Parathyroid adenoma (tissue), 2 donors: ENCODE measurements around the gene TAAR2.
"Not testable (repeated sequence)": the region's sequence is repeated elsewhere in the genome, so short reads cannot be mapped to it uniquely, and the experiment has no call there.

ENCODE experiments used
- H2AFZ ChIP-seq: fragments of 300-600 bp; sonication (generic); one replicate; pipeline ENCODE4 v1.7.0; 2017; ENCODE audit warnings: antibody characterized with exemption, mild to moderate bottlenecking
- H3K27ac ChIP-seq: fragments of 300-600 bp; sonication (generic); one replicate; pipeline ENCODE4 v1.7.0; 2017
- H3K27me3 ChIP-seq: fragments of 300-600 bp; sonication (generic); one replicate; pipeline ENCODE4 v1.7.0; 2017; ENCODE audit warnings: low read length; ENCODE audit not compliant: control insufficient read depth, insufficient read depth
- H3K36me3 ChIP-seq: fragments of 300-600 bp; sonication (generic); one replicate; pipeline ENCODE4 v1.7.0; 2017; ENCODE audit warnings: low read length; ENCODE audit not compliant: control insufficient read depth, insufficient read depth
- H3K4me1 ChIP-seq: fragments of 300-600 bp; sonication (generic); one replicate; pipeline ENCODE4 v1.7.0; 2017; ENCODE audit warnings: control low read depth
- H3K4me2 ChIP-seq: fragments of 300-600 bp; sonication (generic); one replicate; pipeline ENCODE4 v1.7.0; 2017; ENCODE audit warnings: low read length
- H3K4me3 ChIP-seq: fragments of 300-600 bp; sonication (generic); one replicate; pipeline ENCODE4 v1.7.0; 2017; ENCODE audit warnings: low read depth, low read length
- H3K79me2 ChIP-seq: fragments of 300-600 bp; sonication (generic); one replicate; pipeline ENCODE4 v1.7.0; 2017; ENCODE audit warnings: control low read depth
- H3K9ac ChIP-seq: fragments of 300-600 bp; sonication (generic); one replicate; pipeline ENCODE4 v1.7.0; 2017; ENCODE audit warnings: mild to moderate bottlenecking
- H3K9me3 ChIP-seq: fragments of 300-600 bp; sonication (generic); one replicate; pipeline ENCODE4 v1.7.0; 2017; ENCODE audit warnings: low read length; ENCODE audit not compliant: control insufficient read depth
- CTCF ChIP-seq: fragments of 300-600 bp; sonication (generic); IDR thresholded peaks from one replicate; pipeline ENCODE4 v1.7.0; 2017; ENCODE audit warnings: antibody characterized with exemption, mild to moderate bottlenecking
- donor health status: primary hyperparathyroidism.

TAAR2 gene

GRCh38 chr6:132635288-132635687 lies 11.2 kb upstream of the TAAR2 start:
- not testable (repeated sequence) for H3K36me3 ChIP-seq, H3K79me2 ChIP-seq, H3K9me3 ChIP-seq, H3K9ac ChIP-seq, H3K4me2 ChIP-seq, H3K4me1 ChIP-seq, H2AFZ ChIP-seq, H3K27ac ChIP-seq, H3K27me3 ChIP-seq, H3K4me3 ChIP-seq

- no peak for TF ChIP-seq CTCF
- Histone ChIP-seq H3K4me3 (no peak overlapping the region), H3K27ac (no peak overlapping the region), H2AFZ (no peak overlapping the region), H3K4me2 (no peak overlapping the region), H3K9me3 (no peaks in the 10 kb centered on the region), H3K79me2 (no peaks in the 10 kb centered on the region), H3K9ac (no peak overlapping the region), H3K4me1 (no peaks in the 10 kb centered on the region), H3K36me3 (no peaks in the 10 kb centered on the region), H3K27me3 (no peaks in the 10 kb centered on the region)
Observed at GRCh38 chr6:132634796-132635195, 10.7 kb upstream of the TAAR2 start.

DNA sequence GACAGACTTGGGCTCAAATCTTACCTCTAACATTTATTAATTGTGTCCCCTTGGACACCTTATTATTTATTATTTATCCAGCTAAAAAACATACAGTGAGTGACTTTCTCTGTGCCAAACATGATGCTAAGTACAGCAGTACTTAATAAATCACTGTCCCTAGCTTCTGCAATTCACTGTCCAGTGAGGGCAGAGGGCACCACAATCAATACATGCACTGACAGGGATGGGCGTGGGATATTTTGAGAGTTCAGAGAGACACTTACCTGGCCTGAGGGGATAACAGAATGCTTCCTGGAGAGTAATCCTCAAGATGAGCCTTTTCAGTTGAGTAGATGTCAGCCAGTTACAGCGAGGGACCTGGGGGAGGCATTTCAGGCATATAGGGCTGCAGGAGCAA lies 9.3 kb upstream of the TAAR2 start:
- Histone ChIP-seq H3K4me3 (no peak overlapping the region), H3K79me2 (no peaks in the 10 kb centered on the region), H3K4me1 (no peaks in the 10 kb centered on the region), H3K27me3 (no peaks in the 10 kb centered on the region), H3K9ac (no peak overlapping the region), H3K27ac (no peak overlapping the region), H3K9me3 (no peaks in the 10 kb centered on the region), H3K4me2 (no peak overlapping the region), H3K36me3 (no peaks in the 10 kb centered on the region), H2AFZ (no peak overlapping the region)
- TF ChIP-seq CTCF, result no peak

DNA sequence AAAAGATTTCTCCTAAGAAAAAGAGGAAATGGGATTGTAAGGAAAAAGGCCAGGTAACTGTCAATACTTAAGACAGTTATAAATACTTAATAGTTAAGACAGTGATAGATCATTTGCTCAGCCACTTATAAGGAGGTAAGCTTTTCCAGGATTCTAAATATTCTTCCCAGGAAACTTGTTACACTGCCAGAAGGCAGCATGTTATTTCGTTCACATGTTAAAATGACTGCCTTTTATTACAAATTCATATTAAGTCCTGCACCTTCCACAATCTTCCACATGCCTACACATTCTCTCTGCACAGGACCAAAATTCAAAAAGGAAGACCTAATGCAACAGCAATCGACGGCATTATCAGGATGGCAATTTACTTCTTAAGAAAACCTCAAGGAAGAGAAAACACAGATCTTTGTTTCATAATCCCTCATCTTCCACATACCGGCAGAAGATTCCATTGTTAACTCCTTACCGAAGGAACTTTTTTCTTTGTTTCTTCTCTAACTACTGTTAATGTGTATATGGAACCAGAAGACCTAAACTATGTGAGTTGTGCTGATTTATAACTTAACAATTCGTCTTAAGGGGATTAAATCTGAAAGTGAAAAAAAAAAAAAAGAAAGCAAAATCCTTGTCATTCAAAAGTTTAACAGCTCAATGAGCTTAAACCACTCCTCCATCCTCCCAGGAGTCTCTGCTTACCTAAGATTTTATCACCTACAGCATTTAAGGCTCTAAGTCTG lies 799 bp downstream of the TAAR2 start:
- H2AFZ ChIP-seq, result no peak overlapping the region
- no peaks in the 10 kb centered on the region for H3K27me3 ChIP-seq
- no peaks in the 10 kb centered on the region for H3K36me3 ChIP-seq
- TF ChIP-seq CTCF, result no peak
- no peaks in the 10 kb centered on the region for H3K4me1 ChIP-seq
- H3K9ac ChIP-seq, result no peak overlapping the region
- no peak overlapping the region for H3K27ac ChIP-seq
- H3K9me3 ChIP-seq, result no peaks in the 10 kb centered on the region
- H3K4me3 ChIP-seq, result no peak overlapping the region
- no peaks in the 10 kb centered on the region for H3K79me2 ChIP-seq
- H3K4me2 ChIP-seq, result no peak overlapping the region

DNA sequence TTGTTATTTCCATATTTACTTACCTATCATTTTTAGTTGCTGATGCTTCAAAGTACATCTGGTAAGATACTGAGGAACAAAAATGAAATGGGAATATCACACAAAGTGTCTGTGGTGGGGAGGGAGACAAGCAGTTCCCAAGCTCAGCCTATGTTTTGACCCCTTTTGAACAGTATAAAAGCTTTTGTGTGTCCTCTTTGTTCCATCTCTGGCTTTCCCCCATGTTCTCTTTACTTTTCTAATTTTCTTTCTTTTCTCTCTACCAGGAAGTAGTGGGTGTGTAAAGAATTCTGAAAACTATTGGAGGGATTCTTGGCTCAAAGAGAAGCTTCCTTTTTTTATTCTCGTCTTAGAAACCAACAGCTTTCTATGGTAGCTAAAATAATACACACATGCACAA lies 7.4 kb downstream of the TAAR2 start:
- H3K4me1 ChIP-seq, result no peaks in the 10 kb centered on the region
- H3K9ac ChIP-seq, result no peak overlapping the region
- no peak overlapping the region for H3K4me3 ChIP-seq
- H3K9me3 ChIP-seq, result no peaks in the 10 kb centered on the region
- H3K79me2 ChIP-seq, result no peaks in the 10 kb centered on the region
- no peak overlapping the region for H2AFZ ChIP-seq
- H3K4me2 ChIP-seq, result no peak overlapping the region
- H3K36me3 ChIP-seq, result no peaks in the 10 kb centered on the region
- no peak for TF ChIP-seq CTCF
- H3K27me3 ChIP-seq, result no peaks in the 10 kb centered on the region
- H3K27ac ChIP-seq, result no peak overlapping the region
